ENCODE results near the gene CCS. TPM values are rescaled to one million over a fixed set of nuclear protein-coding genes. Genes with fewer than 3 reads are reported as not detected.
A peak's percentile ranks its signal among the peaks of the same experiment; 100 is the strongest.
"Not testable (repeated sequence)": the region's sequence is repeated elsewhere in the genome, so short reads cannot be mapped to it uniquely, and the experiment has no call there.

The CCS gene
- total RNA-seq, 1 donor from 2014 or later: 34.2 TPM

DNA sequence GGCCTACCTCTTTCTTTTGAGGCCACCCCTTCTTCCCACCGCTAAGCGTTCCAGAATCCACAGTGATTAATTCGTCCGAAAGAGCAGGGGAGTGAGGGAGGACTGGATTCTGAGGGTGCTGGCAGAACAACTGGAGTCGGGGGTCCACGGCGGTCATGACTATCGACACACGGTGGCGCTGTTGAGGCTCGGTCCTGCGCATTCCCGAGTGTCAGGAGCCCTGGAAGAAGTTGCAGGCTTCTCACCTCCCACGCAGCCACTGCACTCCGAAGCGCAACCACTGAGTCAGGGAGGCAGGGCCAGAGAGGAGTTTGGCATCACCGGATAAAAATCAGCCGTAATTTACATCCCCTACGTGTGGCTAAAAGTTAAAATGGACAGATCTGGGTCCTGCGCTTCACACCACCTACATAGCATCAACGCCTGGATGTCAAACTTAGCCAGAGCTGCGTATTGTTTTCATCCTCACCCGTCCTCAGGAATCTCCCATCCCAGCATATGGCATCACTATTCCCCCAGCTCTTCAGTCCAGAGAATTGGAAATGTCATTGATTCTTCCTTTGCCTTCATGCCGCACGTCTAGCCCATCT is 13.9 kb upstream of the CCS start:
- H3K27ac Mint-ChIP-seq (ENCODE audit: unreplicated experiment): no peak overlapping the region
- H3K36me3 Mint-ChIP-seq (ENCODE audit: low read depth): no peaks in the 10 kb centered on the region
- no peak for DNase-seq (ENCODE audit: low spot score)
- H3K4me3 Mint-ChIP-seq (ENCODE audit: unreplicated experiment): no peak overlapping the region
- peaks cover 15% of the 10 kb centered on the region for H3K27me3 Mint-ChIP-seq (ENCODE audit: low read depth)
- peaks cover 8% of the 10 kb centered on the region for H3K4me1 Mint-ChIP-seq (ENCODE audit: low read depth)
- TF ChIP-seq, protein P1, sequence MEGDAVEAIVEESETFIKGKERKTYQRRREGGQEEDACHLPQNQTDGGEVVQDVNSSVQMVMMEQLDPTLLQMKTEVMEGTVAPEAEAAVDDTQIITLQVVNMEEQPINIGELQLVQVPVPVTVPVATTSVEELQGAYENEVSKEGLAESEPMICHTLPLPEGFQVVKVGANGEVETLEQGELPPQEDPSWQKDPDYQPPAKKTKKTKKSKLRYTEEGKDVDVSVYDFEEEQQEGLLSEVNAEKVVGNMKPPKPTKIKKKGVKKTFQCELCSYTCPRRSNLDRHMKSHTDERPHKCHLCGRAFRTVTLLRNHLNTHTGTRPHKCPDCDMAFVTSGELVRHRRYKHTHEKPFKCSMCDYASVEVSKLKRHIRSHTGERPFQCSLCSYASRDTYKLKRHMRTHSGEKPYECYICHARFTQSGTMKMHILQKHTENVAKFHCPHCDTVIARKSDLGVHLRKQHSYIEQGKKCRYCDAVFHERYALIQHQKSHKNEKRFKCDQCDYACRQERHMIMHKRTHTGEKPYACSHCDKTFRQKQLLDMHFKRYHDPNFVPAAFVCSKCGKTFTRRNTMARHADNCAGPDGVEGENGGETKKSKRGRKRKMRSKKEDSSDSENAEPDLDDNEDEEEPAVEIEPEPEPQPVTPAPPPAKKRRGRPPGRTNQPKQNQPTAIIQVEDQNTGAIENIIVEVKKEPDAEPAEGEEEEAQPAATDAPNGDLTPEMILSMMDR (IDR thresholded peaks at IDR 0.05): peak; percentile 91
- peaks cover 5% of the 10 kb centered on the region for H3K9me3 Mint-ChIP-seq (ENCODE audit: low read depth)

DNA sequence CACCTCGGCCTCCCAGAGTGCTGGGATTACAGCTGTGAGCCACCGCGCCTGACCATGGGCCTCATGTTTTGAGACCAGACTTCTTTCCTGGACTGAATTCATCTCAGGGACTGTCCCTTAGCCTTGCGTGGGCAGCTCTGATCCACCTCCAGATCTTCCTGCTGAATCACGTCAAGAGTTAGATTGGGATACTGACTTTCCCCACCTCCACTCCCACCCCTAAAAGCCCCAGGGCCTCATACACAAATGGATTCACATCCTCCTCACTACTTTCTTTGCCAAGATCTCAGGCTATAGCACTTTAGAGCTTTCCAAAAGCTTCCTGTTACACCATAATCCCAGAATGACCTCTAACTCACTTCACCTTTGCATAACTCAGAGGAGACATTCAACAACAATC is 12.2 kb upstream of the CCS start:
- Mint-ChIP-seq H3K4me1 (ENCODE audit: low read depth) (peaks cover 8% of the 10 kb centered on the region), H3K36me3 (ENCODE audit: low read depth) (no peaks in the 10 kb centered on the region), H3K9me3 (ENCODE audit: low read depth) (peaks cover 5% of the 10 kb centered on the region), H3K4me3 (ENCODE audit: unreplicated experiment) (no peak overlapping the region), H3K27me3 (ENCODE audit: low read depth) (peaks cover 3% of the 10 kb centered on the region), H3K27ac (ENCODE audit: unreplicated experiment) (no peak overlapping the region)
- TF ChIP-seq, protein P1 (IDR thresholded peaks at IDR 0.05): no peak
- no peak for DNase-seq (ENCODE audit: low spot score)

GRCh38 chr11:66581261-66581660 is 11.7 kb upstream of the CCS start:
- Mint-ChIP-seq H3K27ac (ENCODE audit: unreplicated experiment) (no peak overlapping the region), H3K27me3 (ENCODE audit: low read depth) (peaks cover 1% of the 10 kb centered on the region), H3K36me3 (ENCODE audit: low read depth) (no peaks in the 10 kb centered on the region), H3K4me3 (ENCODE audit: unreplicated experiment) (no peak overlapping the region), H3K9me3 (ENCODE audit: low read depth) (peaks cover 5% of the 10 kb centered on the region), H3K4me1 (ENCODE audit: low read depth) (peaks cover 8% of the 10 kb centered on the region)
- DNase-seq (ENCODE audit: low spot score): no peak
- TF ChIP-seq, protein P1 (IDR thresholded peaks at IDR 0.05): no peak

DNA sequence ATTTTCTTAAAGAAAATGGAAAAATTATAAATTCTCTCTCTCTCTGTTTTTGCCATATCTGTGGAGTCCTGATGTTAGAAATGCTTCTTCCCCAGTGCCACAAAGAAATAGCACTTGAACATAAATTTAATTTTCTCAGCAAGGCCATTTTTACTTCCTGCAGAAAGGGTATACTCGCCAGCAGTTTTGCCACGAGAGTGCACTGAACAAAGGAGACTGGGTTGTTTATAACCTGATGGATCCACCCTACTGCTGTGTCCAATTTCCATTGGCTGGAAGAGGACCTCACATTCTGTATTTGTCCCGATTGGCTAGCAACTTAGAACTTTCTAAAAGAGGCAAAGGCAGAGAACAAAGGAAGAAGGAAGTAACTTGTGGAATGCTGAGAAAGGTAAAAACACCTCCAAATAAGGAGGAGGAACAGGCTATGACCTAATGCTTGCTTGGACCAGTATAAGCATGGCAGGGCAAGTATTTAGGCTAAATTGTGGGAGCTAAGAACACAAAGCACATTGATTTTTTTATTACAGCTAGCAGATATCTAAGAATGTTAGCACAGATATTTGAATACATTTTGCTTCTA is 10.3 kb upstream of the CCS start:
- H3K27me3 Mint-ChIP-seq (ENCODE audit: low read depth); H3K36me3 Mint-ChIP-seq (ENCODE audit: low read depth); DNase-seq (ENCODE audit: low spot score); H3K4me1 Mint-ChIP-seq (ENCODE audit: low read depth); H3K27ac Mint-ChIP-seq (ENCODE audit: unreplicated experiment); H3K4me3 Mint-ChIP-seq (ENCODE audit: unreplicated experiment); H3K9me3 Mint-ChIP-seq (ENCODE audit: low read depth): not testable (repeated sequence)

- H3K27ac Mint-ChIP-seq (ENCODE audit: unreplicated experiment); H3K4me1 Mint-ChIP-seq (ENCODE audit: low read depth); H3K4me3 Mint-ChIP-seq (ENCODE audit: unreplicated experiment); DNase-seq (ENCODE audit: low spot score); H3K36me3 Mint-ChIP-seq (ENCODE audit: low read depth); H3K9me3 Mint-ChIP-seq (ENCODE audit: low read depth); H3K27me3 Mint-ChIP-seq (ENCODE audit: low read depth): not testable (repeated sequence)
Measured at GRCh38 chr11:66585447-66585846, 7.5 kb upstream of the CCS start.

GRCh38 chr11:66586136-66586535 is 6.8 kb upstream of the CCS start:
- TF ChIP-seq, protein P1 (IDR thresholded peaks at IDR 0.05): no peak
- Mint-ChIP-seq H3K27ac (ENCODE audit: unreplicated experiment) (no peak overlapping the region), H3K36me3 (ENCODE audit: low read depth) (no peaks in the 10 kb centered on the region), H3K27me3 (ENCODE audit: low read depth) (no peaks in the 10 kb centered on the region), H3K9me3 (ENCODE audit: low read depth) (peaks cover 5% of the 10 kb centered on the region), H3K4me1 (ENCODE audit: low read depth) (no peaks in the 10 kb centered on the region), H3K4me3 (ENCODE audit: unreplicated experiment) (no peak overlapping the region)
- DNase-seq (ENCODE audit: low spot score): no peak

DNA sequence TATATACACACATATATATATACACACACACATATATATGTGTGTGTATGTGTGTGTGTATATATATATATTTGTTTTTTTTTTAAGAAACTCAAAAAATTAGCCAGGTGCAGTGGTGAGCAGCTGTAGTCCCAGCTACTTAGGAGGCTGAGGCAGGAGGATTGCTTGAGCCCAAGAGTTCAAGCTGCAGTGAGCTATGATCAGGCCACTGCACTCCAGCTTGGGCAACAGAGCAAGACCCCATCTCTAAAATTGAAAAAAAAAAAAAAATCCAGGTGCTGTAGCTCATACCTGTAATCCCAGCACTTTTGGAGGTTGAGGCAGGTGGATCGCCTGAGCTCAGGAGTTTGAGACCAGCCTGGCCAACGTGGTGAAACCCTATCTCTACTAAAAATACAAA is 3.7 kb upstream of the CCS start:
- not testable (repeated sequence) for H3K4me3 Mint-ChIP-seq (ENCODE audit: unreplicated experiment); H3K36me3 Mint-ChIP-seq (ENCODE audit: low read depth); H3K9me3 Mint-ChIP-seq (ENCODE audit: low read depth); DNase-seq (ENCODE audit: low spot score); H3K27me3 Mint-ChIP-seq (ENCODE audit: low read depth); H3K27ac Mint-ChIP-seq (ENCODE audit: unreplicated experiment)
- H3K4me1 Mint-ChIP-seq (ENCODE audit: low read depth): peaks cover 12% of the 10 kb centered on the region
